HepG2 (cell line): Measurements from ENCODE around the gene TSPAN5. TPM values are rescaled to one million over a fixed set of nuclear protein-coding genes. Genes with fewer than 3 reads are reported as not detected.

Experiments used
- ATAC-seq: fragments of 200-7000 bp; cut with Tn5 transposase; 3 replicates; pipeline ENCODE4 v1.9.1; 2020; ENCODE audit warnings: mild to moderate bottlenecking, moderate library complexity
- BruUV-seq: library from RNA; stranded (reverse); fragments of 400-500 nt; replicated peaks from 2 replicates; lab custom pipeline; 2021; lab: Mats Ljungman, UMichigan
- CTCF ChIA-PET: fragments of 300-600 bp; formaldehyde crosslinking; extraction: SDS; loops from one replicate; lab custom pipeline; 2021; ENCODE audit warnings: low total read pairs, inconsistent platforms, low intra/inter-chr PET ratio; lab: Yijun Ruan, JAX
- POLR2A ChIA-PET: fragments of 350-600 bp; sonication (Branson Sonifier 250); formaldehyde crosslinking; loops from one replicate; lab custom pipeline; 2020; ENCODE audit warnings: antibody characterized with exemption, inconsistent platforms; lab: Yijun Ruan, JAX
- DNase-seq: peaks from one replicate; pipeline ENCODE4 v3.0.0-alpha.2; 2015; ENCODE audit warnings: low spot score
- FAIRE-seq: peaks from 3 replicates; lab custom pipeline; 2011; peaks lifted over from hg19 to GRCh38; lab: Jason Lieb, UNC
- H2AFZ ChIP-seq: one replicate; pipeline ENCODE4 v1.6.1; 2011; ENCODE audit warnings: low read length, inconsistent platforms
- H3K27ac ChIP-seq: fragments of 300-600 bp; 3 replicates; pipeline ENCODE4 v1.8.0; 2011; ENCODE audit warnings: mixed run types, mild to moderate bottlenecking, mixed read lengths, low read length, inconsistent platforms; ENCODE audit not compliant: insufficient read depth; ENCODE audit errors: extremely low read length
- H3K27me3 ChIP-seq, 2 experiments: fragments of 200-600 bp in 1 of 2; 2 replicates in 1 of 2; 3 replicates in 1 of 2; pipeline versions ENCODE4 v1.6.0 to v1.8.0; 2011; ENCODE audit warnings: low read length in 2 of 2, mild to moderate bottlenecking in 2 of 2, moderate library complexity in 2 of 2, inconsistent platforms in 1 of 2; ENCODE audit not compliant: insufficient read depth in 2 of 2, control insufficient read depth in 1 of 2
- H3K36me3 ChIP-seq, 2 experiments: fragments of 200-600 bp in 1 of 2; replicated peaks in 1 of 2; 2 replicates in 1 of 2; 3 replicates in 1 of 2; pipeline versions ENCODE4 v1.5.1 to v1.8.0; 2011; ENCODE audit warnings: low read length in 2 of 2, inconsistent platforms in 1 of 2; ENCODE audit not compliant: insufficient read depth in 2 of 2, control insufficient read depth in 1 of 2
- H3K4me1 ChIP-seq: 2 replicates; pipeline ENCODE4 v1.5.1; 2012; ENCODE audit warnings: low read length, inconsistent platforms; ENCODE audit not compliant: insufficient read depth
- H3K4me2 ChIP-seq: 2 replicates; pipeline ENCODE4 v1.6.0; 2011; ENCODE audit warnings: low read depth, low read length, inconsistent platforms
- H3K4me3 ChIP-seq, 3 experiments: fragments of 200-600 bp in 1 of 3; sonication (generic), shearing (Covaris generic) in 1 of 3; replicated peaks in 1 of 3; 2 replicates each; pipeline ENCODE4 v1.5.1; 2011 to 2016; ENCODE audit warnings: low read length in 3 of 3, inconsistent platforms in 2 of 3, low read depth in 2 of 3, mild to moderate bottlenecking in 2 of 3, control low read depth in 1 of 3, mixed read lengths in 1 of 3; ENCODE audit not compliant: insufficient read depth in 1 of 3
- H3K79me2 ChIP-seq: one replicate; pipeline ENCODE4 v1.6.1; 2011; ENCODE audit warnings: low read length, inconsistent platforms; ENCODE audit not compliant: insufficient read depth
- H3K9ac ChIP-seq: 2 replicates; pipeline ENCODE4 v1.6.0; 2011; ENCODE audit warnings: mild to moderate bottlenecking, low read depth, low read length, inconsistent platforms; ENCODE audit not compliant: insufficient read depth
- H3K9me3 ChIP-seq: 2 replicates; pipeline ENCODE4 v1.5.1; 2012; ENCODE audit warnings: mild to moderate bottlenecking, low read length
- H4K20me1 ChIP-seq: 2 replicates; pipeline ENCODE4 v1.6.0; 2011; ENCODE audit warnings: inconsistent platforms, mild to moderate bottlenecking, low read length, moderate library complexity; ENCODE audit not compliant: insufficient read depth
- IRF2 ChIP-seq: IDR thresholded peaks from 2 replicates; pipeline ENCODE4 v1.6.1; 2018; ENCODE audit warnings: missing genetic modification reagents, missing compliant biosample characterization
- NAIF1 ChIP-seq: sonication (generic); formaldehyde crosslinking; IDR thresholded peaks from 2 replicates; pipeline ENCODE4 v1.5.0; 2020; ENCODE audit warnings: mild to moderate bottlenecking, missing genetic modification reagents, borderline replicate concordance
- NONO ChIP-seq, 2 experiments: fragments of 450-650 bp in 1 of 2; sonication (generic) in 1 of 2; formaldehyde crosslinking in 1 of 2; IDR thresholded peaks in 1 of 2; conservative IDR thresholded peaks in 1 of 2; 2 replicates each; pipeline versions ENCODE4 v1.6.1 to v1.8.0; 2017 to 2022; ENCODE audit warnings: mild to moderate bottlenecking in 1 of 2, missing genetic modification reagents in 1 of 2, moderate library complexity in 1 of 2
- ZNF138 ChIP-seq: sonication (generic); formaldehyde crosslinking; IDR thresholded peaks from 2 replicates; pipeline ENCODE4 v1.5.0; 2020; ENCODE audit warnings: mild to moderate bottlenecking, low read depth, missing genetic modification reagents
- ZNF160 ChIP-seq: sonication (generic); formaldehyde crosslinking; IDR thresholded peaks from 2 replicates; pipeline ENCODE4 v1.8.0; 2022; ENCODE audit warnings: mild to moderate bottlenecking, inconsistent platforms, missing genetic modification reagents
- WGBS: methylation state at CpG from one replicate; pipeline ENCODE4 v1.1.6; 2017; ENCODE audit warnings: low lambda C conversion rate; 5-methylcytosine and 5-hydroxymethylcytosine counted together
- in situ Hi-C: cut with HindIII; loops from 2 replicates; pipeline ENCODE4 v1.10.0; 2017; ENCODE audit warnings: low pct_unique_long_range_greater_than_20kb; ENCODE audit not compliant: extremely low pct_ligation_motif_present
- intact Hi-C: fragments of 100-400 bp; cut with micrococcal nuclease; formaldehyde crosslinking; loops from one replicate; pipeline ENCODE4 v1.10.0; 2022; ENCODE audit not compliant: unreplicated experiment
- polyA plus RNA-seq, 8 experiments: library from polyadenylated mRNA; depleted of rRNA in 3 of 8; stranded (reverse) in 7 of 8; unstranded in 1 of 8; fragments of >200 nt; fragmentation: Illumina TruSeq in 4 of 8; extraction: Trizol in 4 of 8; gene quantifications; 2 replicates each; pipeline versions ENCODE4 v1.2.1 to v1.2.3, GENCODE V29; 2011 to 2016; ENCODE audit warnings: low read depth in 4 of 8, missing spikeins in 1 of 8, mixed read lengths in 1 of 8; ENCODE audit not compliant: insufficient read depth in 1 of 8
- total RNA-seq, 5 experiments: library from RNA; depleted of rRNA; stranded (reverse); fragments of >200 nt; fragmentation: Illumina TruSeq; extraction: Trizol; gene quantifications; 2 replicates each; pipeline ENCODE4 v1.2.3, GENCODE V29; 2016; ENCODE audit warnings: low read depth in 1 of 5
- TF ChIP-seq, protein P1 (sequence below): sonication (generic); formaldehyde crosslinking; IDR thresholded peaks from 2 replicates; pipeline ENCODE4 v1.4.0; 2020; ENCODE audit warnings: missing genetic modification reagents
- TF ChIP-seq, protein P2 (sequence below): sonication (generic); formaldehyde crosslinking; IDR thresholded peaks from 2 replicates; pipeline ENCODE4 v1.4.0; 2020; ENCODE audit warnings: mild to moderate bottlenecking, missing genetic modification reagents, borderline replicate concordance
- TF ChIP-seq, protein P3 (sequence below): sonication (generic); formaldehyde crosslinking; IDR thresholded peaks from 2 replicates; pipeline ENCODE4 v1.4.0; 2020; ENCODE audit warnings: missing genetic modification reagents

TSPAN5 gene
- total and polyA plus RNA-seq, 2 of the 13 experiments (the other 11 are each of a cell fraction or from before 2014, with no cell fraction given): 0.20 to 0.53 TPM

DNA sequence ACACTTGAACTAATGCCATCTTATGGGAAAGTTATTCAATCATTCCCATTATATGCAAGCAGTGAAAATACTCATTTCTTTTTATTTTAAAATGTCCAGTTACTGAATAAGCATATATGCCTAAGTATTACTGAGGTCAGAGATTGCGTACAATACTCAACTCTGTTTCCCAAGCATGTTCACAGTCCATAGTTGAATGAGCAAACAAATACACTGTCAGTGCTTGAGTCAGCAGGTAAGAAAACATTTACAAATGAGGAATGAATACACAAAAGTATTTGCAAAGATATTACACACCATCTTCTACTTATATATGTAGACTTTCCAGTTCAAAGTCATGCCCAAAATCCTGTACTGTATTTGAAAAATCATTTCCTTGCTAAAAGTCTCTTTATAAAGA, 74.1 kb downstream of the TSPAN5 start (continued):
- TF ChIP-seq NONO (IDR thresholded peaks at IDR 0.05) (no peak), NONO (CRISPR knock-in tag; conservative IDR thresholded peaks at IDR 0.05) (no peak), ZNF138 (no peak)
- TF ChIP-seq, protein P1, sequence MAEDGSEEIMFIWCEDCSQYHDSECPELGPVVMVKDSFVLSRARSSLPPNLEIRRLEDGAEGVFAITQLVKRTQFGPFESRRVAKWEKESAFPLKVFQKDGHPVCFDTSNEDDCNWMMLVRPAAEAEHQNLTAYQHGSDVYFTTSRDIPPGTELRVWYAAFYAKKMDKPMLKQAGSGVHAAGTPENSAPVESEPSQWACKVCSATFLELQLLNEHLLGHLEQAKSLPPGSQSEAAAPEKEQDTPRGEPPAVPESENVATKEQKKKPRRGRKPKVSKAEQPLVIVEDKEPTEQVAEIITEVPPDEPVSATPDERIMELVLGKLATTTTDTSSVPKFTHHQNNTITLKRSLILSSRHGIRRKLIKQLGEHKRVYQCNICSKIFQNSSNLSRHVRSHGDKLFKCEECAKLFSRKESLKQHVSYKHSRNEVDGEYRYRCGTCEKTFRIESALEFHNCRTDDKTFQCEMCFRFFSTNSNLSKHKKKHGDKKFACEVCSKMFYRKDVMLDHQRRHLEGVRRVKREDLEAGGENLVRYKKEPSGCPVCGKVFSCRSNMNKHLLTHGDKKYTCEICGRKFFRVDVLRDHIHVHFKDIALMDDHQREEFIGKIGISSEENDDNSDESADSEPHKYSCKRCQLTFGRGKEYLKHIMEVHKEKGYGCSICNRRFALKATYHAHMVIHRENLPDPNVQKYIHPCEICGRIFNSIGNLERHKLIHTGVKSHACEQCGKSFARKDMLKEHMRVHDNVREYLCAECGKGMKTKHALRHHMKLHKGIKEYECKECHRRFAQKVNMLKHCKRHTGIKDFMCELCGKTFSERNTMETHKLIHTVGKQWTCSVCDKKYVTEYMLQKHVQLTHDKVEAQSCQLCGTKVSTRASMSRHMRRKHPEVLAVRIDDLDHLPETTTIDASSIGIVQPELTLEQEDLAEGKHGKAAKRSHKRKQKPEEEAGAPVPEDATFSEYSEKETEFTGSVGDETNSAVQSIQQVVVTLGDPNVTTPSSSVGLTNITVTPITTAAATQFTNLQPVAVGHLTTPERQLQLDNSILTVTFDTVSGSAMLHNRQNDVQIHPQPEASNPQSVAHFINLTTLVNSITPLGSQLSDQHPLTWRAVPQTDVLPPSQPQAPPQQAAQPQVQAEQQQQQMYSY: no peak

DNA sequence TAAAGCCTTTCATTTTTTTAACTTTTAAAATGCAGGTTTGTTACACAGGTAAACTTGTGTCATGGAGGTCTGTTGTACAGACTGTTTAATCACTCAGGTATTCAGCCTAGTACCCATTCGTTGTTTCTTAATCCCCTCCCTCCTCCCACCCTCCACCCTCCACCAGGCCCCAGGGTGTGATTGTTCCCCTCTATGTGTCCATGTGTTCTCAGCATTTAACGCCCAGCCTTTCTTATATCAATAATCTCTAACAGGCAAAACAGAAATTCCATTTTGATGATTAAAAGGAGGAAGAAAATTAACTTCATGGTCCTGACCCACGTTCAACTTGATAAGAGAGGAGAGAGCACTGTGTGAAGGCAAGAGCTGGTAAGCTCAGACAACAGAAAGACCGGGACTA, 75.1 kb downstream of the TSPAN5 start:
- POLR2A ChIA-PET: no interaction called here
- H3K79me2 ChIP-seq: no peaks in the 10 kb centered on the region
- FAIRE-seq: no peak
- no peaks in the 10 kb centered on the region for H3K36me3 ChIP-seq
- BruUV-seq: no TSS peak
- DNase-seq: no peak
- H4K20me1 ChIP-seq: no peaks in the 10 kb centered on the region
- peaks cover 17% of the 10 kb centered on the region for H3K4me1 ChIP-seq
- CTCF ChIA-PET: no interaction called here
- no peak overlapping the region for H2AFZ ChIP-seq
- H3K9me3 ChIP-seq: no peaks in the 10 kb centered on the region
- no peak overlapping the region for H3K4me3 ChIP-seq
- H3K4me2 ChIP-seq: no peak overlapping the region
- intact Hi-C loops (no loop called here), in situ Hi-C loops (no loop called here)
- H3K27ac ChIP-seq: no peak overlapping the region
- H3K9ac ChIP-seq: no peak overlapping the region
- peaks cover 3 to 32% of the 10 kb centered on the region in 2 experiments; a peak in 4 of 5 replicates for H3K27me3 ChIP-seq
- no peak for ATAC-seq
- 26% methylated on average over 4 of the region's 4 CpGs for WGBS
- TF ChIP-seq IRF2 (CRISPR knock-in tag) (no peak), ZNF160 (CRISPR knock-in tag) (no peak), NAIF1 (CRISPR knock-in tag) (no peak)
- TF ChIP-seq, protein P2, sequence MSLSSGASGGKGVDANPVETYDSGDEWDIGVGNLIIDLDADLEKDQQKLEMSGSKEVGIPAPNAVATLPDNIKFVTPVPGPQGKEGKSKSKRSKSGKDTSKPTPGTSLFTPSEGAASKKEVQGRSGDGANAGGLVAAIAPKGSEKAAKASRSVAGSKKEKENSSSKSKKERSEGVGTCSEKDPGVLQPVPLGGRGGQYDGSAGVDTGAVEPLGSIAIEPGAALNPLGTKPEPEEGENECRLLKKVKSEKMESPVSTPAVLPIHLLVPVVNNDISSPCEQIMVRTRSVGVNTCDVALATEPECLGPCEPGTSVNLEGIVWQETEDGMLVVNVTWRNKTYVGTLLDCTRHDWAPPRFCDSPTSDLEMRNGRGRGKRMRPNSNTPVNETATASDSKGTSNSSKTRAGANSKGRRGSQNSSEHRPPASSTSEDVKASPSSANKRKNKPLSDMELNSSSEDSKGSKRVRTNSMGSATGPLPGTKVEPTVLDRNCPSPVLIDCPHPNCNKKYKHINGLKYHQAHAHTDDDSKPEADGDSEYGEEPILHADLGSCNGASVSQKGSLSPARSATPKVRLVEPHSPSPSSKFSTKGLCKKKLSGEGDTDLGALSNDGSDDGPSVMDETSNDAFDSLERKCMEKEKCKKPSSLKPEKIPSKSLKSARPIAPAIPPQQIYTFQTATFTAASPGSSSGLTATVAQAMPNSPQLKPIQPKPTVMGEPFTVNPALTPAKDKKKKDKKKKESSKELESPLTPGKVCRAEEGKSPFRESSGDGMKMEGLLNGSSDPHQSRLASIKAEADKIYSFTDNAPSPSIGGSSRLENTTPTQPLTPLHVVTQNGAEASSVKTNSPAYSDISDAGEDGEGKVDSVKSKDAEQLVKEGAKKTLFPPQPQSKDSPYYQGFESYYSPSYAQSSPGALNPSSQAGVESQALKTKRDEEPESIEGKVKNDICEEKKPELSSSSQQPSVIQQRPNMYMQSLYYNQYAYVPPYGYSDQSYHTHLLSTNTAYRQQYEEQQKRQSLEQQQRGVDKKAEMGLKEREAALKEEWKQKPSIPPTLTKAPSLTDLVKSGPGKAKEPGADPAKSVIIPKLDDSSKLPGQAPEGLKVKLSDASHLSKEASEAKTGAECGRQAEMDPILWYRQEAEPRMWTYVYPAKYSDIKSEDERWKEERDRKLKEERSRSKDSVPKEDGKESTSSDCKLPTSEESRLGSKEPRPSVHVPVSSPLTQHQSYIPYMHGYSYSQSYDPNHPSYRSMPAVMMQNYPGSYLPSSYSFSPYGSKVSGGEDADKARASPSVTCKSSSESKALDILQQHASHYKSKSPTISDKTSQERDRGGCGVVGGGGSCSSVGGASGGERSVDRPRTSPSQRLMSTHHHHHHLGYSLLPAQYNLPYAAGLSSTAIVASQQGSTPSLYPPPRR (CRISPR knock-in tag): no peak
- TF ChIP-seq, protein P3, sequence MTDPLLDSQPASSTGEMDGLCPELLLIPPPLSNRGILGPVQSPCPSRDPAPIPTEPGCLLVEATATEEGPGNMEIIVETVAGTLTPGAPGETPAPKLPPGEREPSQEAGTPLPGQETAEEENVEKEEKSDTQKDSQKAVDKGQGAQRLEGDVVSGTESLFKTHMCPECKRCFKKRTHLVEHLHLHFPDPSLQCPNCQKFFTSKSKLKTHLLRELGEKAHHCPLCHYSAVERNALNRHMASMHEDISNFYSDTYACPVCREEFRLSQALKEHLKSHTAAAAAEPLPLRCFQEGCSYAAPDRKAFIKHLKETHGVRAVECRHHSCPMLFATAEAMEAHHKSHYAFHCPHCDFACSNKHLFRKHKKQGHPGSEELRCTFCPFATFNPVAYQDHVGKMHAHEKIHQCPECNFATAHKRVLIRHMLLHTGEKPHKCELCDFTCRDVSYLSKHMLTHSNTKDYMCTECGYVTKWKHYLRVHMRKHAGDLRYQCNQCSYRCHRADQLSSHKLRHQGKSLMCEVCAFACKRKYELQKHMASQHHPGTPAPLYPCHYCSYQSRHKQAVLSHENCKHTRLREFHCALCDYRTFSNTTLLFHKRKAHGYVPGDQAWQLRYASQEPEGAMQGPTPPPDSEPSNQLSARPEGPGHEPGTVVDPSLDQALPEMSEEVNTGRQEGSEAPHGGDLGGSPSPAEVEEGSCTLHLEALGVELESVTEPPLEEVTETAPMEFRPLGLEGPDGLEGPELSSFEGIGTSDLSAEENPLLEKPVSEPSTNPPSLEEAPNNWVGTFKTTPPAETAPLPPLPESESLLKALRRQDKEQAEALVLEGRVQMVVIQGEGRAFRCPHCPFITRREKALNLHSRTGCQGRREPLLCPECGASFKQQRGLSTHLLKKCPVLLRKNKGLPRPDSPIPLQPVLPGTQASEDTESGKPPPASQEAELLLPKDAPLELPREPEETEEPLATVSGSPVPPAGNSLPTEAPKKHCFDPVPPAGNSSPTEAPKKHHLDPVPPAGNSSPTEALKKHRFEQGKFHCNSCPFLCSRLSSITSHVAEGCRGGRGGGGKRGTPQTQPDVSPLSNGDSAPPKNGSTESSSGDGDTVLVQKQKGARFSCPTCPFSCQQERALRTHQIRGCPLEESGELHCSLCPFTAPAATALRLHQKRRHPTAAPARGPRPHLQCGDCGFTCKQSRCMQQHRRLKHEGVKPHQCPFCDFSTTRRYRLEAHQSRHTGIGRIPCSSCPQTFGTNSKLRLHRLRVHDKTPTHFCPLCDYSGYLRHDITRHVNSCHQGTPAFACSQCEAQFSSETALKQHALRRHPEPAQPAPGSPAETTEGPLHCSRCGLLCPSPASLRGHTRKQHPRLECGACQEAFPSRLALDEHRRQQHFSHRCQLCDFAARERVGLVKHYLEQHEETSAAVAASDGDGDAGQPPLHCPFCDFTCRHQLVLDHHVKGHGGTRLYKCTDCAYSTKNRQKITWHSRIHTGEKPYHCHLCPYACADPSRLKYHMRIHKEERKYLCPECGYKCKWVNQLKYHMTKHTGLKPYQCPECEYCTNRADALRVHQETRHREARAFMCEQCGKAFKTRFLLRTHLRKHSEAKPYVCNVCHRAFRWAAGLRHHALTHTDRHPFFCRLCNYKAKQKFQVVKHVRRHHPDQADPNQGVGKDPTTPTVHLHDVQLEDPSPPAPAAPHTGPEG (CRISPR knock-in tag): no peak
